NCI-H748 (cell line): ENCODE data around the gene AK6.
"Not testable (repeated sequence)": the region's sequence is repeated elsewhere in the genome, so short reads cannot be mapped to it uniquely, and the experiment has no call there.

Experiments
- DNase-seq: peaks from one replicate; lab custom pipeline; 2025; ENCODE audit not compliant: unreplicated experiment; lab: John Stamatoyannopoulos, UW

Gene AK6

GRCh38 chr5:69341520-69342161 lies 27.7 kb downstream of the AK6 start:
- no peak for DNase-seq

DNA sequence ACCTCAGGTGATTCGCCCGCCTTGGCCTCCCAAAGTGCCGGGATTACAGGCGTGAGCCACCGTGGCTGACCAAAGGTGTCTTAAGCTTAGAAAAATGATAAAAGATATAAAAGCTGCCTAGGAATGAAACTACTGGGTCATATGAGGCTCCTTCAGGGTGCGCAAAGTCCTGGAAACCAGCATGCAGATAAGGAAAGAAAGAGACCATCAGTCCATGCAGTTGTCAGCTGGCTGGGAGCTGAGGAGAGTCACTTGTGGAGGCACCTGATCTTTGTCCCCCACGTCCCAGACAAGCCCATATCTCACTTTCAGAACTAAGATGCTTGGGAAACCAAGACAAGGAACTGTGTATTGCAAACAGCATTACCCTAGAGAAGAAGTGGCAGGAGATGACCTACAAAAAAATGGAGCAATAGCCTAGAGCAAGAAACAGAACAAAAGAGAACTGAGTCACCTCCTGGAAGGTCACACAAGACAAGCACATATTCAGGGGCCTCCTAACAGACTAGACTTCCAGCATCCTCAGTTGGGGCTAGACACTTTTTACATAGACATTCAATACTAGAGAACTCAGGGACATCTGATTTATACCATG lies 33.9 kb downstream of the AK6 start:
- DNase-seq = no peak

DNA sequence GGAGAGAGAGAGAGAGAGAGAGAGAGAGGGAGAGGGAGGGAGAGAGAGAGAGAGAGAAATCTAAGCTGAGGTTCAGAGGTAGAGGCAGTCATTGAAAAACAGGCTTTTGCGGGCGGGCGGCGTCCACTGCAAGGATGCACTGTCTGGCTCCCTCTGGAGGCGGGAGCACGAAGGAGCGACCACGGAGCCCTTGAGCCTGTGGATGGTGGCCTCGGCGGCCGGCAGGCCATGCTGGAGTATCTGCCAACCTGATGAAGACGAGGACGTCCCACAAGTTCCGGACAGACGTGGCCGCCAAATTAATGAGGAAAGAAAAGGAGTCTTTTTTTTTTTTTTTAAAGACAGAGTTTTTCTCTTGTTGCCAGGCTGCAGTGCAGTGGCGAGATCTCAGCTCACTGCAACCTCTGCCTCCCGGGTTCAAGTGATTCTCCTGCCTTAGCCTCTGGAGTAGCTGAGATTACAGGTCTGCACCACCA lies 34.5 kb downstream of the AK6 start:
- peak; percentile 80 for DNase-seq

DNA sequence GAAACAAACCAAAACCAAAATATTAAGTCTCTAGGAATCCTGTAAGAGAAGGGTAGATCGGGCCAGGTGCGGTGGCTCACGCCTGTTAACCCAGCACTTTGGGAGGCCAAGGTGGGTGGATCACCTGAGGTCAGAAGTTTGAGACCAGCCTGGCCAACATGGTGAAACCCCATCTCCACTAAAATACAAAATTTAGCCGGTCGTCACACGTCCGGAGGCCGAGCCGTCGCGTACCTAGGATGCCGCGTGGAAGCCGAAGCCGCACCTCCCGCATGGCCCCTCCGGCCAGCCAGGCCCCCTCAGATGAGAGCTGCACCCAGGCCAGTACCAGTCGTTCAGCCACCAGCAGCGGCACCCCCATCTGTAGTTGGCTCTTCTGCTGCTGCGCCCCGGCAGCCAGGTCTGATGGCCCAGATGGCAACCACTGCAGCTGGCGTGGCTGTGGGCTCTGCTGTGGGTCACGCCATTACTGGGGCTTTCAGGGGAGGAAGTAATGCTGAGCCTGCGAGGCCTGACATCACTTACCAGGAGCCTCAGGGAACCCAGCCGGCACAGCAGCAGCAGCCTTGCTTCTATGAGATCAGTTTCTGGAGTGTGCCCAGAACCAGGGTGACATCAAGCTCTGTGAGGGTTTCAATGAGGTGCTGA lies 35.5 kb downstream of the AK6 start:
- not testable (repeated sequence) for DNase-seq

- DNase-seq = peak; percentile 17
These were observed 37.5 kb downstream of the AK6 start for GRCh38 chr5:69331528-69332445.

GRCh38 chr5:69329905-69330489 lies 39.3 kb downstream of the AK6 start:
- no peak for DNase-seq

DNA sequence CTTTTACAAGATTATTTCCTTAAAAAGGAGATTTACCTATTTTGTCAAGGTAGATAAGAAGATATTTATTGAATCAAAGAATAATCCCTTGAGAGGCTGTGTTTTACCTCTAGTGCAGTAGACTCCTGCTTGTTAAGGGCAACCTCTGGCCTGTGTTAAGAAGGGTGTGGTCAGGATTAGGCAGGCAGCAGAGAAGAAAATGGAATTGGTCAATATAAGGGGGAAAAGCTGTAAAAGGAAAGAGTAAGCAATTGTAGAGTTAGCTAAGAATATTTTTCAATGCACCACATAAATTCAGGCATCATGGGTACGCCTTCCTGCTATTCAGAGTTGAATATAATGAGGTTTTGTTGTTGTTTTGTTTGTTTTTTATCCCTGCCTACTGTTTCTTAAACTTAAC lies 43.0 kb downstream of the AK6 start:
- DNase-seq = no peak

GRCh38 chr5:69317391-69317790 lies 51.9 kb downstream of the AK6 start:
- no peak for DNase-seq

GRCh38 chr5:69315972-69316371 lies 53.3 kb downstream of the AK6 start:
- DNase-seq = no peak

GRCh38 chr5:69313428-69313827 lies 55.9 kb downstream of the AK6 start:
- no peak for DNase-seq

- no peak for DNase-seq
These were observed 56.7 kb downstream of the AK6 start for GRCh38 chr5:69312459-69313160.

DNA sequence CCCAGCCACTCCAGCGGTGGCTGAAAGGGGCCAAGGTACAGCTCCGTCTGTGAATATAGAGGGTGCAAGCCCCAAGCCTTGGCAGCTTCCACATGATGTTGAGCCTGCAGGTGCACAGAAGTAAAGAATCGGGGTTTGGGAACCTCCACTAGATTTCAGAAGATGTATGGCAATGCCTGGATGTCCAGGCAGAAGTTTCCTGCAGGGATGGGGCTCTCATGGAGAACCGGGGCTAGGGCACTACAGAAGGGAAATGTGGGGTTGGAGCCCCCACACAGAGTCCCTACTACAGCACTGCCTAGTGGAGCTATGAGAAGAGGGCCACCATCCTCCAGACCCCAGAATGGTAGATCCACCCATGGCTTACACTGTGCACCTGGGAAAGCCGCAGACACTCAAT lies 59.9 kb downstream of the AK6 start:
- DNase-seq = no peak

- DNase-seq = no peak
These were observed 61.2 kb downstream of the AK6 start for GRCh38 chr5:69308046-69308553.

DNA sequence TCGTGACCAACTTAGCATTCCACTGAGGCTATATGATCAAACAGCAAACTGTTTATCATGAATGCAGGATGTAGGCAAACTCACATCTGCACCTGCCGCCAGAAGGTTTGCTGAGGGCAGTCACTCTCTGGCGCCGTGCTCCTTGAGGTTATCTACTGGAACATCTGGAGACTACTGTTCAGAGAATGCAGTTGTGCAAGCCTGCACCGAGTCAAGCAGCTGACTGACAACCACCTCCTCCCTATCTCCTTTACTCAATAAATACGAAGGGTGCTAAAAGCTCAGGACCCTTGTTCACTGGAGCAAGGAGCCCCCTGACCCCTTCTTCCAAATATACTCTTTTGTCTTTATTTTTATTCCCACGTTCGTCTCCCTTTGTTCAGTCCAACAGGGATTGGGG lies 63.8 kb downstream of the AK6 start:
- DNase-seq = no peak
